Prostate gland (tissue), 2 donors: ENCODE measurements around the gene HSP90AB1. TPM values are rescaled to one million over a fixed set of nuclear protein-coding genes. Genes with fewer than 3 reads are reported as not detected.

Experiments used
- microRNA counts, 2 donors: library from miRNA; unstranded; fragments of <30 nt; microRNA quantifications; one replicate each; lab custom pipeline; 2016 to 2017
- small RNA-seq, 2 donors: library from RNA; depleted of rRNA; stranded (forward); fragments of <200 nt; gene quantifications; one replicate each; pipeline ENCODE3, GENCODE V24; 2016
- total RNA-seq, 2 donors: library from RNA; depleted of rRNA; stranded (reverse); fragments of >200 nt; gene quantifications; one replicate each; pipeline ENCODE4 v1.1.0, GENCODE V29; 2016

The HSP90AB1 gene
- total RNA-seq, 2 donors from 2014 or later, result 650 to 805 TPM

MicroRNAs encoded within 50 kb of the gene (microRNA counts, 767-probe panel; counts per million panel counts)
- microRNA hsa-miR-4647 (lab: Ali Mortazavi, UCI), result 431 to 1,117 counts per million in 2 donors

Small RNA genes within 50 kb of the gene (small RNA-seq; reads per million reads assigned to genes)
- gene RN7SL811P, result 0 reads per million in 2 donors

Other genes starting within 250 kb of the HSP90AB1 start
- 10 to 100 TPM; 35.7 to 48.1 TPM for gene MRPL14, start 119.6 kb upstream of the HSP90AB1 start, total RNA-seq
- 100 to 1,000 TPM in 1 of 2 donors, 10 to 100 TPM in 1; 50.9 to 113 TPM for gene TMEM63B, start 119.5 kb upstream of the HSP90AB1 start, total RNA-seq
- gene CAPN11, start 88.3 kb upstream of the HSP90AB1 start, total RNA-seq, result 1 to 10 TPM in 1 of 2 donors, not detected in 1; 5.9 TPM
- gene MYMX, start 30.2 kb upstream of the HSP90AB1 start, total RNA-seq, result not detected
- 10 to 100 TPM; 18.5 to 58.9 TPM for gene SLC29A1, start 23.5 kb upstream of the HSP90AB1 start, total RNA-seq
- gene SLC35B2, start 10.4 kb downstream of the HSP90AB1 start, total RNA-seq, result 10 to 100 TPM; 44.5 to 59.9 TPM
- gene NFKBIE, start 18.4 kb downstream of the HSP90AB1 start, total RNA-seq, result 10 to 100 TPM; 20.8 to 34.4 TPM
- 1 to 10 TPM in 1 of 2 donors, under 1 TPM in 1; 0.09 to 1.1 TPM for gene TMEM151B, start 23.3 kb downstream of the HSP90AB1 start, total RNA-seq
- 10 to 100 TPM; 17.4 to 19.4 TPM for gene AARS2, start 66.2 kb downstream of the HSP90AB1 start, total RNA-seq
- gene SPATS1, start 95.5 kb downstream of the HSP90AB1 start, total RNA-seq, result 1 to 10 TPM in 1 of 2 donors, not detected in 1; 2.0 TPM
- gene CDC5L, start 140.6 kb downstream of the HSP90AB1 start, total RNA-seq, result 10 to 100 TPM; 18.0 to 18.9 TPM